ENCODE data around the gene KRT71.
"Not testable (repeated sequence)": the region's sequence is repeated elsewhere in the genome, so short reads cannot be mapped to it uniquely, and the experiment has no call there.

The KRT71 gene

GRCh38 chr12:52552681-52553195 is at the start of gene KRT71:
Gene KRT71, minus strand, starts transcription at chr12:52553145. Its CDS starts 68 bp downstream, at chr12:52553077.
- no peak for DNase-seq

DNA sequence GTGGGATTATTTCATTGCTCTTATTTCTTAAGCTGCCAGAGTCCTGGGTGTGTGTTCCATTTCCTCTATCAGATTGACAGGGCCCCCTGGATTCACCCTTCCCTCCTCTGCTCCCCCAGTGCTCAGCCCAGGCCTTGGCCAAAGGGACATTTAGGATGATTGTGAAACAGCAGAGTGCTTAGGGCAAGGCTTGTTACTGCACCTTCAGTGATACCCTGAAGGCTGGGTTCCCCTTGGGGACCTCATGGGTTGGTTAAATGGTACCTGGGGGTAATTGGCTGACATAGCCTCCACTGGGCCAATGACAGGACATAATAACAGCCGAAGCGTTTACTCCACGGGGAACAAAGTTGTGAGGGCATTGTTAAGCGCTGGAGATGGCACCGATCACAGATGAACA is 49.6 kb upstream of the KRT71 start:
- no peak for DNase-seq

- DNase-seq, result no peak
Observed at GRCh38 chr12:52601671-52602070, 48.7 kb upstream of the KRT71 start.

DNA sequence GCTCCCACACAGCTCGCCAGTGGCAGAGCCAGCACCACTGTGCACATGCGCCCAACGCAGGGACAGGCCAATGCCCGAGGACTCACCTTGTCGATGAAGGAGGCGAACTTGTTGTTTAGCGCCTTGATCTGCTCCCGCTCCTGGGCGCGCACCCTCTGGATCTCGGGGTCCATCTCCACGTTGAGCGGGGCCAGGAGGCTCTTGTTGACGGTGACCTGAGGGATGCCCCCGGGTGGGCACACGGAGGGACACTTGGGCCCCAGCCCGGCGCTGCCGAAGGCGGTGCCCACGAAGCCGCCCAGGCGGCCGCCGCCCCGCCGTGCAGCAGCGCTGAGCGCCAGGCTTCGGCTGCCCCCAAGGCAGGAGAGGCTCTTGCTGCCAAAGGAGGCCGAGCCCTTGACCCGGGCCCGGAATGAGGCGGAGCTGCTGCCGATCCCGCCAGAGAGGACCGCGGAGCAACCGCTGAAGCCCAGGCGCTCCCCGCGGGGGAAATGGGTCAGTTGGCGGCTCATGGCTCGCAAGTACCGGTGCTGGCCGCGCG is 48.1 kb upstream of the KRT71 start, which contains the start of gene KRT72:
KRT72 (minus strand) TSS at position 523 of the 541 bp plus-strand sequence; CDS start at position 512, 11 bp downstream.
- no peak for DNase-seq

GRCh38 chr12:52600475-52600874 is 47.5 kb upstream of the KRT71 start:
- no peak for DNase-seq

GRCh38 chr12:52600071-52600470 is 47.1 kb upstream of the KRT71 start:
- no peak for DNase-seq

- no peak for DNase-seq
Observed at GRCh38 chr12:52598966-52599365, 46.0 kb upstream of the KRT71 start.

DNA sequence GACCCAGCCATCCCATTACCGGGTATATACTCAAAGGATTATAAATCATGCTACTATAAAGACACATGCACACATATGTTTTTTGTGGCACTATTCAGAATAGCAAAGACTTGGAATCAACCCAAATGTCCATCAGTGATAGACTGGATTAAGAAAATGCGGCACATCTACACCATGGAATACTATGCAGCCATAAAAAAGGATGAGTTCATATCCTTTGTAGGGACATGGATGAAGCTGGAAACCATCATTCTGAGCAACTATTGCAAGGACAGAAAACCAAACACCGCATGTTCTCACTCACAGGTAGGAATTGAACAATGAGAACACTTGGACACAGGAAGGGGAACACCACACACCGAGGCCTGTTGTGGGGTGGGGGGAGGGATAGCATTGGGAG is 41.3 kb upstream of the KRT71 start:
- not testable (repeated sequence) for DNase-seq

GRCh38 chr12:52591521-52591920 is 38.6 kb upstream of the KRT71 start:
- DNase-seq, result no peak

DNA sequence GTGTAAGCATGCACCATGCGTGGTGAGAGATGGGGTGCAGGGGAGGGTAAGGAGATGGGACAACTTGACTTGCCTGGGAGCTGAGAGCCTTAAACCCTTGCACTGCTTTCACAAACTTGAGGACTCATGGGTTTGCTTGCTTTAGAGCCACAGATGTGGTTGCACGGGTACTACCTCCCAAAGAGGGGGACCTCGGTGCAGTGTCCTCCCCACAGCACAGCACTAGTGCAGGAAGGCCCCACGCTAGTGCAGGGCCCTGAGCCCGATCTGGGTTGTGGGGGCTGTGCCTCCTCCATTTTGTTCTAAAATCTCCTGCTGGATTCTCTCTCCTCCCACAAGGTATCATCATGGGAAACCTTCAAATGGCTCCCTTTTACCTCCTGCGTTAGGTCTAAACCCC is 37.1 kb upstream of the KRT71 start:
- no peak for DNase-seq

- DNase-seq, result no peak
Observed at GRCh38 chr12:52587563-52587962, 34.6 kb upstream of the KRT71 start.

- no peak for DNase-seq
Observed at GRCh38 chr12:52585946-52586345, 33.0 kb upstream of the KRT71 start.

DNA sequence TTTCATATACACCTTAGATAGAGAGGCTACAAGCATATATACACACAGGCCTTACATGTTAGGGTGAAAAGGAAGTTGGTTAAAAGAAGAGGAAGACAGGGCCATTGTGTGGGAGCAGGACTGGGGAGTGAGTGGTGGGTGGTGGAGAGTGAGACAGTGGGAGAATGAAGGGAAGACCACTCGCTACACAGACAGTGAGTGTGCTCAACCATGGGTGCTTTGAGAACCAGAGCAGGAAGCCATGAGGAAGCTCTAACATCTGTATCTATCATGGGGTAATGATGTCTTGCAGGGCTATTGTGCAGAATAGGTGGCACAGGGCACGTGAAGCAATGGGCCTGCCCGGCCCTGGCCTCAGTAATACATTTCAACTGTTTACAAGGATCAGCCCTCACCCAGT is 32.1 kb upstream of the KRT71 start:
- peak; percentile 42 to 57 (median 57) for DNase-seq

- DNase-seq, result no peak
Observed at GRCh38 chr12:52584156-52584682, 31.3 kb upstream of the KRT71 start.

DNA sequence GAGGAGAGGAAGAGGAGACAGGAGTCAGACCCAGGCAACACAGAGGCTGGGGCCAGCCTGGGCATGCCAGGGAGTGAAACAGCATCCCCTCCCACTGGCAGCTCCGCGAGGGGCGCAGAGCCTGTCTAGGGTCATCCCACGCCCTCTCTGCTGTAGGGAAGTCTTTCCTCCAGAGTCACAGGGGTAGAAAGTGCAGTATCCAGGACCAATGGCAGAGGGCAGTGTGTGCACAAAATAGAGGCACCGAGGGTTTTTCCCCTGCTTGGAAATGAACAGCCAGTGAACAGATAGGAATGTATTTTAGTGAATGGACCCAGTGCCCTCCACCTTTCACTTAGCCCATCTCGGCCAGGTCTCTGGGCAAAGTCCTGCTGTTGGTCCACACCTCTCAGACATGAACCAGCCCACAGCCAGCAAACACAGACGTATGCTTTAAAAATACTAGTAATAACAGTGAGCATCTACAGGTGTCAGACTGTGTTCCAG is 30.1 kb upstream of the KRT71 start:
- DNase-seq, result peak; percentile 81 to 89 (median 83)

- DNase-seq, result no peak
Observed at GRCh38 chr12:52582486-52582885, 29.5 kb upstream of the KRT71 start.

DNA sequence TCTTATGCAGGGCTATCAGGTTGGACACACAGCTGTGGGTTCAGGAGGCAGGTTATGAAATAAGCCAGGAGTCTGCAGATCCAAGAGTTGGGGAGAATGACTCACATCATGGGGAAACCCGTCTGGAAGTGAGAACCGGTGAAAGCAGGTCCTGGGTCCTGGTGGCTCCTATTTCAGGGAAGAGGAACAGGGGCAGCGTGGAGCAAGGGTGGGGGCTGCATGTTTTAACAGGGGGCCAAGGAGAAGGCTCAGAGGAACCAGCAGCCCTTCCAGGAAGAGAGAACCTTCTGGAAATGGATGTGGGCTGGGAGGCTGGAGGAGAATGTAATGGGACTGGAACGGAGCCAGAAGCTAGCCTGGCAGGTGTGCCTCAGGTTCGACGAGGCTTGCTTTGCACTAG is 28.5 kb upstream of the KRT71 start:
- DNase-seq, result peak; percentile 23 to 47 (median 28)

DNA sequence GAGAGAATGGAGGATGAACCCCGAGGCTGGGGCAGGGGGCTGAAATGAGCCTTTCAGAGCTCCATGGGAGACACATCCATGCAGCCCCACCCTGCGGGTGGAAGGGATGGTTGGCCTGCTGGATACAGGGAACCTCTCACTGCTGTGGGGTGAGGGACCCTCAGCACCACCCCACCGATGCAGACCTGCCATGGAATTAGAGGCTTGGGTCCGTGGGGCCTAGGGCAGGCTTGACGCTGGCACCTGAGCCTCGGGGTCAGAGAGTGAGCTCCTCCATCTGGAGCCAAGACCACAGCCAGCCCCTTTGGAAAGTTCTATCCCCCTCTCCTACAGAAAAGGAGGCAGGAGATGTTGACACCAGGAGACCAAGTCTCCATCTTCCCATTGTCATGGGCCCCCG is 28.1 kb upstream of the KRT71 start:
- no peak for DNase-seq

GRCh38 chr12:52580496-52580895 is 27.6 kb upstream of the KRT71 start:
- no peak for DNase-seq

DNA sequence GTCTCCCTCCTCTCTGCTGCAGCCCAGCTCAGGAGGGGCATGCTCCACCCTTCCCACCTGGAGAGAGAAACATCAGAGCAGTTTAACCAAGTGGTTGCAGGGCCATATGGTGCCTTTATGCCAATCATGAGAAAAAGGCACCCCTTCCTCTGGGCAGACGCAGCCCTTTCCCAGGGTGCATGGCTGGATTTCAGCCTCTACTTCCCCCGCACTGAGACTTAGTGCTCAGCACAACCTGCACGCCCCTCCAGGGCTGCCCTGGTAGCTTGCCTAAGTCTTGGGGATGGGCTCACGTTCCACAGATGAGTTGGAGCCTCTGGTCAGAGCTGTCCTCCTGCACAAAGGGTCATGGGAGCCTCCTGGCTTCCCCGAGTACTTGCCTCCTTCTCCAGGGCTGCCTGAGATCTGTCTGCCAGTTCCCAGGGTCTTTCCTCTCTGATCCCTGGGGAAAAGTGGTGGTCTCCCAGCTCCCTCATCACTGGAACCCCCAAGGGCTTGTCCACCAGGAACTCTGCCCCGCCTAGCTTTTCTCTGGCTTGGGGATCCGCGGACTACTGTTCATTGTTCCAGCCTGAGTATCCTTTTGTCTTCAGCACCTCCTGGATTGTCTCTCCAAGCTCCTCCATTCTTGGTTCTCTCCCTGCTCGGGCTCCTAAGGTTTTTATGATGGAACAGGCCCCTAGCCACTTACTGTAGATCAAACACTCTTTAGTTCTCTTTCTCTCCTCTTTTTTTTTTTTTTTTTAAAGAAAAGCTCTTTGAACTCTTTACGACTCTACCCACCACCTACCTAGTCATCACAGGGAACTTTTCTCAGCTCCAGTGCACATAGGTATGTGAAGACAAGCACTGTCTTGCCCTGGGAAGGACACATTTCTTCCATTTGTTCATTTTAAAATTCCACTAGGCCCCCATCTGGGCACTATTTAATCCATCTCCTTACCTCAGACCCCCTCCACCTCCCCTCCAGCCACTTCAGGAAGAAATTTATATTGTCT is 26.8 kb upstream of the KRT71 start:
- no peak for DNase-seq

DNA sequence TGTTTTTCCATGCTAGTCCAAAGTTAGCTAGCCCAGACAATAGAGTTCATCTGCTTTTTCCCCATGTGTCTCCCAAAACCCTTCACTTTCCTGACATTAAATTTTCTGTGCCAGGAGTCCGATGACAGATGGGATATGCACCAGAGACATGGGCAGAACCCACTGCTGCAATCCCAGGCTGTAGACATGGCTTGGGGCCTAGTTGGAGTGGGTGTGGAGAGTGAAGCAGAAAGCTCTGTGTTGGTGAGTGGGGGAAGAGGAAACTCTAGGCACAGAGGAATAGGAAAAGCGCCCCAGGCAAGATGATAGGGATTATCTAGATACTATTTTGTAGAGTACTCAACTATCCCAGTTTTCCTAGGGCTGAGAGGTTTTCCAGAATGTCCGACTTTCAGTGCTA is 25.5 kb upstream of the KRT71 start:
- DNase-seq, result no peak

GRCh38 chr12:52577316-52577715 is 24.4 kb upstream of the KRT71 start:
- no peak for DNase-seq

DNA sequence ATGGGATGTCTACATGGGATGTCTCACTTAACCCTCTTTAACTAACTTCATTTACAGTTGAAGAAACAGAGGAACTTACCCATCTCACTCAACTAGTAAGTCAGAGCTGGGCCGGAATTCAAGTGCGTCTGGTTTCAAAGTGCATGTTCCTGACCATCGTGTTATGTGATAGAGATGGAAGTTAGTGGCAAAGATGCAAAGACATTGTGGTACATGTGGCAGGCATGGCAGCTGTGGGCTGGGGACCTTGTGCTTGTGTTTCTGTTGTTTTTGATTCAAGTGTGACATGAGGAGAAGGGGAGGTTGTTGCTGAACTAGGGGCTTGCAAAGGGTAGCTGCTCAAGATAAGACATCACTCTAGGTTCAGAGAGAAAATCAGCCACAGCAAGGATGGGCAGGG is 23.0 kb upstream of the KRT71 start:
- no peak for DNase-seq

DNA sequence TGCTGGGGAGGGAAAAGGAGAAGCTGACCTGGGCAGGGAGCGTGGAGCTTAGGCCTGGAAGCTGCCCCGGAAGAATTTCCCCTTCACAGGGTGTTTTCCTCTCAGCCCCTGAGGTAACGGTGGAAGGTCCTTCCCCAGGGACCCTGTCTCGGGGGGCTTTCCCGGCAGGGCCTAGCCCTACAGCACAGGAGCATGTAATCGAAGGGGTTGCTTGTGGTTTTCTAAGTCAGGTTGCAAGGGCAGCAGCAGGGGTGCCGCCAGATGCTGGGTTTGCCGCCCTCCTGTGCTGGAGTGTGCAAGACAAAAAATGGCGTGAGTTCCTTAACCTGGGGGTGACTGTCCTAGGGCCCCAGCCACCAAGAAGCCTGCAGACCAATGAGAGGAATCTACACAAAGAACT is 22.3 kb upstream of the KRT71 start:
- DNase-seq, result no peak
